Skeletal muscle tissue (tissue), 4 donors: Measurements from ENCODE around the gene SH3D19. TPM values are rescaled to one million over a fixed set of nuclear protein-coding genes. Genes with fewer than 3 reads are reported as not detected.
A peak's percentile ranks its signal among the peaks of the same experiment; 100 is the strongest.

Experiments
- H3K27ac ChIP-seq: one replicate; pipeline ENCODE4 v1.7.0; 2013; ENCODE audit warnings: mild to moderate bottlenecking, low read depth, low read length, inconsistent platforms
- H3K27me3 ChIP-seq, 3 donors: one replicate each; pipeline ENCODE4 v1.7.0; 2013; ENCODE audit warnings: low read length in 3 of 3; ENCODE audit not compliant: control insufficient read depth in 3 of 3, insufficient read depth in 3 of 3
- H3K36me3 ChIP-seq, 3 donors: one replicate each; pipeline ENCODE4 v1.7.0; 2013; ENCODE audit warnings: low read length in 3 of 3; ENCODE audit not compliant: control insufficient read depth in 3 of 3, insufficient read depth in 3 of 3
- H3K4me1 ChIP-seq, 3 donors: one replicate each; pipeline ENCODE4 v1.7.0; 2013; ENCODE audit warnings: low read length in 3 of 3, mild to moderate bottlenecking in 3 of 3; ENCODE audit not compliant: control insufficient read depth in 3 of 3, insufficient read depth in 3 of 3
- H3K4me3 ChIP-seq, 3 donors: one replicate each; pipeline ENCODE4 v1.7.0; 2013; ENCODE audit warnings: low read length in 3 of 3
- H3K9ac ChIP-seq, 3 donors: one replicate each; pipeline ENCODE4 v1.7.0; 2013; ENCODE audit warnings: low read length in 3 of 3, mild to moderate bottlenecking in 3 of 3, moderate library complexity in 2 of 3, low read depth in 1 of 3
- H3K9me3 ChIP-seq, 3 donors: one replicate each; pipeline ENCODE4 v1.7.0; 2013; ENCODE audit warnings: low read length in 3 of 3; ENCODE audit not compliant: control insufficient read depth in 3 of 3
- total RNA-seq: library from RNA; depleted of rRNA; stranded (reverse); fragments of >200 nt; gene quantifications from one replicate; pipeline ENCODE4 v1.2.3, GENCODE V29; 2014
- donor health status: Osteomylitis.

SH3D19 gene
- total RNA-seq, 1 donor from 2014 or later: 20.4 TPM

GRCh38 chr4:151313306-151314009 is 11.9 kb downstream of the SH3D19 start:
- Histone ChIP-seq H3K27ac (no peak overlapping the region), H3K4me1 (peaks cover 7 to 21% (median 20%) of the 10 kb centered on the region in 3 donors)

GRCh38 chr4:151310124-151310728 is 15.2 kb downstream of the SH3D19 start:
- Histone ChIP-seq H3K27ac (no peak overlapping the region), H3K9ac (no peak overlapping the region), H3K9me3 (no peaks in the 10 kb centered on the region), H3K4me3 (no peak overlapping the region), H3K4me1 (peaks cover 3 to 8% (median 7%) of the 10 kb centered on the region in 3 donors), H3K27me3 (no peaks in the 10 kb centered on the region), H3K36me3 (no peaks in the 10 kb centered on the region)

More at GRCh38 chr4:151313306-151314009, 11.9 kb downstream of the SH3D19 start:
- Histone ChIP-seq H3K4me3 (no peak overlapping the region), H3K9ac (no peak overlapping the region), H3K36me3 (no peaks in the 10 kb centered on the region), H3K9me3 (no peaks in the 10 kb centered on the region), H3K27me3 (no peaks in the 10 kb centered on the region)

GRCh38 chr4:151304755-151305154 is 20.6 kb downstream of the SH3D19 start:
- Histone ChIP-seq H3K9me3 (no peaks in the 10 kb centered on the region), H3K4me1 (peaks cover 0 to 2% (median 0%) of the 10 kb centered on the region in 3 donors), H3K27me3 (no peaks in the 10 kb centered on the region), H3K4me3 (no peak overlapping the region), H3K9ac (no peak overlapping the region), H3K27ac (no peak overlapping the region), H3K36me3 (no peaks in the 10 kb centered on the region)

- Histone ChIP-seq H3K9me3 (no peaks in the 10 kb centered on the region), H3K9ac (no peak overlapping the region), H3K4me3 (no peak overlapping the region), H3K36me3 (no peaks in the 10 kb centered on the region), H3K27me3 (no peaks in the 10 kb centered on the region), H3K4me1 (peaks cover 0 to 2% (median 0%) of the 10 kb centered on the region in 3 donors), H3K27ac (no peak overlapping the region)
These were observed 21.2 kb downstream of the SH3D19 start for GRCh38 chr4:151304226-151304625.

- Histone ChIP-seq H3K9me3 (no peaks in the 10 kb centered on the region), H3K9ac (no peak overlapping the region), H3K27ac (no peak overlapping the region), H3K4me1 (peaks cover 2 to 8% (median 4%) of the 10 kb centered on the region in 3 donors), H3K27me3 (no peaks in the 10 kb centered on the region), H3K36me3 (no peaks in the 10 kb centered on the region), H3K4me3 (no peak overlapping the region)
These were observed 23.0 kb downstream of the SH3D19 start for GRCh38 chr4:151302432-151302831.

- H3K9ac ChIP-seq: no peak overlapping the region
- no peaks in the 10 kb centered on the region for H3K36me3 ChIP-seq
- peaks cover 4 to 6% (median 4%) of the 10 kb centered on the region in 3 donors for H3K4me1 ChIP-seq
- peak overlapping the region; percentile 28 for H3K27ac ChIP-seq
- no peaks in the 10 kb centered on the region for H3K27me3 ChIP-seq
- H3K4me3 ChIP-seq: no peak overlapping the region
- no peaks in the 10 kb centered on the region for H3K9me3 ChIP-seq
These were observed 28.2 kb downstream of the SH3D19 start for GRCh38 chr4:151297170-151297569.

GRCh38 chr4:151296227-151296626 is 29.2 kb downstream of the SH3D19 start:
- Histone ChIP-seq H3K9me3 (no peaks in the 10 kb centered on the region), H3K4me3 (no peak overlapping the region), H3K27me3 (no peaks in the 10 kb centered on the region), H3K4me1 (peaks cover 4 to 7% (median 4%) of the 10 kb centered on the region in 3 donors), H3K36me3 (no peaks in the 10 kb centered on the region), H3K27ac (no peak overlapping the region), H3K9ac (no peak overlapping the region)

- Histone ChIP-seq H3K4me1 (peaks cover 4 to 8% (median 4%) of the 10 kb centered on the region in 3 donors), H3K9ac (no peak overlapping the region), H3K27ac (no peak overlapping the region), H3K36me3 (no peaks in the 10 kb centered on the region), H3K4me3 (no peak overlapping the region), H3K9me3 (no peaks in the 10 kb centered on the region), H3K27me3 (no peaks in the 10 kb centered on the region)
These were observed 30.4 kb downstream of the SH3D19 start for GRCh38 chr4:151294833-151295496.

GRCh38 chr4:151292038-151292437 is 33.4 kb downstream of the SH3D19 start:
- H3K27ac ChIP-seq: no peak overlapping the region
- no peaks in the 10 kb centered on the region for H3K9me3 ChIP-seq
- H3K27me3 ChIP-seq: no peaks in the 10 kb centered on the region
- H3K9ac ChIP-seq: no peak overlapping the region
- H3K36me3 ChIP-seq: no peaks in the 10 kb centered on the region
- peaks cover 0 to 5% (median 0%) of the 10 kb centered on the region in 3 donors for H3K4me1 ChIP-seq
- H3K4me3 ChIP-seq: no peak overlapping the region

GRCh38 chr4:151291485-151291884 is 33.9 kb downstream of the SH3D19 start:
- H3K4me1 ChIP-seq: peaks cover 0 to 5% (median 0%) of the 10 kb centered on the region in 3 donors
- H3K27me3 ChIP-seq: no peaks in the 10 kb centered on the region
- no peaks in the 10 kb centered on the region for H3K9me3 ChIP-seq
- no peak overlapping the region for H3K4me3 ChIP-seq
- no peaks in the 10 kb centered on the region for H3K36me3 ChIP-seq
- no peak overlapping the region for H3K27ac ChIP-seq
- H3K9ac ChIP-seq: no peak overlapping the region
